GM21367 (cell line): ENCODE results near the gene MS4A4E.
"Not testable (repeated sequence)": the region's sequence is repeated elsewhere in the genome, so short reads cannot be mapped to it uniquely, and the experiment has no call there.

Experiments
- ATAC-seq: cut with Tn5 transposase; IDR thresholded peaks from one replicate; pipeline ENCODE4 v1.9.1; 2021; ENCODE audit not compliant: unreplicated experiment

Gene MS4A4E

GRCh38 chr11:60242740-60243239 lies at the start of gene MS4A4E:
MS4A4E (minus strand) TSS chr11:60243137; CDS start chr11:60230055, 13,082 bp downstream.
- ATAC-seq = no peak

GRCh38 chr11:60292145-60292544 lies 49.2 kb upstream of the MS4A4E start:
- no peak for ATAC-seq

GRCh38 chr11:60288531-60288930 lies 45.6 kb upstream of the MS4A4E start:
- ATAC-seq = no peak

GRCh38 chr11:60285411-60286126 lies 42.6 kb upstream of the MS4A4E start:
- ATAC-seq = not testable (repeated sequence)

GRCh38 chr11:60282286-60282685 lies 39.3 kb upstream of the MS4A4E start:
- no peak for ATAC-seq

- ATAC-seq = no peak
Measured at GRCh38 chr11:60281485-60281884, 38.5 kb upstream of the MS4A4E start.

GRCh38 chr11:60280412-60280811 lies 37.5 kb upstream of the MS4A4E start, which contains the start of gene MS4A4A:
MS4A4A (plus strand) TSS chr11:60280666; CDS start chr11:60280676, 10 bp downstream.
- no peak for ATAC-seq

GRCh38 chr11:60274416-60274815 lies 31.5 kb upstream of the MS4A4E start:
- ATAC-seq = no peak

- ATAC-seq = no peak
Measured at GRCh38 chr11:60265373-60266214, 22.7 kb upstream of the MS4A4E start.

GRCh38 chr11:60264644-60265043 lies 21.7 kb upstream of the MS4A4E start:
- no peak for ATAC-seq

- ATAC-seq = no peak
Measured at GRCh38 chr11:60263402-60263801, 20.5 kb upstream of the MS4A4E start.

GRCh38 chr11:60261014-60261413 lies 18.1 kb upstream of the MS4A4E start:
- ATAC-seq = no peak

- ATAC-seq = no peak
Measured at GRCh38 chr11:60257956-60258722, 15.2 kb upstream of the MS4A4E start.

GRCh38 chr11:60252213-60253108 lies 9.5 kb upstream of the MS4A4E start:
- no peak for ATAC-seq

GRCh38 chr11:60251485-60252212 lies 8.7 kb upstream of the MS4A4E start:
- no peak for ATAC-seq

- no peak for ATAC-seq
Measured at GRCh38 chr11:60241786-60242185, 1.2 kb downstream of the MS4A4E start.

- no peak for ATAC-seq
Measured at GRCh38 chr11:60240662-60241061, 2.3 kb downstream of the MS4A4E start.

- ATAC-seq = no peak
Measured at GRCh38 chr11:60235321-60235720, 7.6 kb downstream of the MS4A4E start.

- no peak for ATAC-seq
Measured at GRCh38 chr11:60230681-60231080, 12.3 kb downstream of the MS4A4E start.
